ENCODE measurements around the gene ATP8A2. TPM values are rescaled to one million over a fixed set of nuclear protein-coding genes. Genes with fewer than 3 reads are reported as not detected.

Gene ATP8A2
- total RNA-seq, 4 donors from 2014 or later = 0.16 to 0.54 (median 0.26) TPM

DNA sequence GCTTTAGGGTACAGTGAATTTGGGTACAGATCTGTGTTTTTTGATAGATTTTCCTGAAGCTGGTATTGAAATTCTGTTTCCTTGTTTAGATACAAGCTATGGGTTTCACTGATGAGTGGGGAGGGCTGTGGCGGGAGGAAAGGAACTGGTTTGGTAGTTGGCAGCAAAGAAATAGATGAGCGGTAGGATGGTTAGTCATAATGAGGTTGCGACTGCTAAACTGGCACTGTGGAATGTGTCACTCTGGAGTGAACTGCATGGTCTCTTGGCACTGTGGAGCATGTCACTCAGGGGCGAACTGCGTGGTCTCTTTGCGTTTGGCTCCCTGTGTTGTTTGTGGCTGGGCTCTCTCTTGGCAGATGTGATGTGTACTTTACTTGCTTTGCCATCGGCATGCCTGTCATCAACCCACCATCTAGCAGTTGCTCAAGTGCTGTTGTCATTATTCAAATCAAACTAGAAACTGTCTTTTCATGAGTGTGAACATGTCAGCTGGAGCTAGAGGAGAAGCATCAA lies 82.1 kb downstream of the ATP8A2 start:
- TF ChIP-seq POLR2A (IDR thresholded peaks at IDR 0.05) (no peak), CTCF (IDR thresholded peaks at IDR 0.05) (no peak), POLR2AphosphoS5 (IDR thresholded peaks at IDR 0.05) (no peak), EP300 (IDR thresholded peaks at IDR 0.05) (no peak)
- no peak for ATAC-seq
- WGBS, 2 donors (ENCODE audit: low coverage in 1 of 2) = 79 to 80% methylated on average over 6 to 7 of the region's 7 CpGs
- no peak overlapping the region for H3K27ac ChIP-seq
- H3K27me3 ChIP-seq = peaks cover 10% of the 10 kb centered on the region
- no peaks in the 10 kb centered on the region for H3K9me3 ChIP-seq
- no peaks in the 10 kb centered on the region for H3K4me1 ChIP-seq
- no peak overlapping the region for H3K4me3 ChIP-seq
- H3K36me3 ChIP-seq = no peaks in the 10 kb centered on the region

DNA sequence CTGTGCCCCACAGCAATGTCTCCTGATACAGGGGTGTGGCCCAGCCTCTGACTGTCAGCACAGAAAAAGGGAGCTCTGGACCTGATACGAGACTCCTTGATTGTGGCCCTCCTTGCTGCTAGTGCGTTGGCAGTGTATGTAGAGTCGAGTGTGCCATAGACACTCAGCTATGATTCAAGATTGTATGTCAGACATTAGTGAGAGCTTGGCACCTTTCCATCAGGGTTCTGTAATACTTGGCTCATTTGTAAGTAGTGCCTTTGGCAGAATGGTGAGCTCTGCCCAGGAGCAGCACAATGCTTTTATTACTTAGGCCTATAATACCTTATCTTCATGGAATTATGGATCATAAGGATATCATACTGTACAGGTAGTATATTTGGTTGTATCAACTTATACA lies 83.4 kb downstream of the ATP8A2 start:
- no peak for ATAC-seq
- no peaks in the 10 kb centered on the region for H3K4me1 ChIP-seq
- no peak overlapping the region for H3K4me3 ChIP-seq
- H3K27me3 ChIP-seq = peaks cover 10% of the 10 kb centered on the region
- no peaks in the 10 kb centered on the region for H3K36me3 ChIP-seq
- no peak overlapping the region for H3K27ac ChIP-seq
- no peaks in the 10 kb centered on the region for H3K9me3 ChIP-seq
- TF ChIP-seq POLR2AphosphoS5 (IDR thresholded peaks at IDR 0.05) (no peak), CTCF (IDR thresholded peaks at IDR 0.05) (no peak), POLR2A (IDR thresholded peaks at IDR 0.05) (no peak), EP300 (IDR thresholded peaks at IDR 0.05) (no peak)
- WGBS, 2 donors (ENCODE audit: low coverage in 1 of 2) = 60% methylated on average over 1 of the region's 3 CpGs; no CpG with 5 or more reads in 1 of the 2 donors

GRCh38 chr13:25457566-25457965 lies 85.8 kb downstream of the ATP8A2 start:
- no peaks in the 10 kb centered on the region for H3K4me1 ChIP-seq
- H3K9me3 ChIP-seq = no peaks in the 10 kb centered on the region
- peaks cover 10% of the 10 kb centered on the region for H3K27me3 ChIP-seq
- no peak for TF ChIP-seq CTCF (IDR thresholded peaks at IDR 0.05)
- no peak for TF ChIP-seq POLR2A (IDR thresholded peaks at IDR 0.05)
- no peak for TF ChIP-seq EP300 (IDR thresholded peaks at IDR 0.05)
- TF ChIP-seq POLR2AphosphoS5 (IDR thresholded peaks at IDR 0.05) = no peak
- no peak overlapping the region for H3K4me3 ChIP-seq
- H3K36me3 ChIP-seq = no peaks in the 10 kb centered on the region
- 53 to 93% methylated on average over 3 to 4 of the region's 4 CpGs for WGBS, 2 donors (ENCODE audit: low coverage in 1 of 2)
- ATAC-seq = no peak
- no peak overlapping the region for H3K27ac ChIP-seq

GRCh38 chr13:25462301-25463125 lies 90.7 kb downstream of the ATP8A2 start:
- WGBS, 2 donors (ENCODE audit: low coverage in 1 of 2) = 78 to 84% methylated on average over 4 to 9 of the region's 9 CpGs
- Histone ChIP-seq H3K36me3 (no peaks in the 10 kb centered on the region), H3K4me3 (no peak overlapping the region), H3K27me3 (peaks cover 2% of the 10 kb centered on the region), H3K9me3 (no peaks in the 10 kb centered on the region), H3K4me1 (no peaks in the 10 kb centered on the region), H3K27ac (no peak overlapping the region)
- ATAC-seq = no peak
- no peak for TF ChIP-seq POLR2AphosphoS5 (IDR thresholded peaks at IDR 0.05)
- TF ChIP-seq EP300 (IDR thresholded peaks at IDR 0.05) = no peak

DNA sequence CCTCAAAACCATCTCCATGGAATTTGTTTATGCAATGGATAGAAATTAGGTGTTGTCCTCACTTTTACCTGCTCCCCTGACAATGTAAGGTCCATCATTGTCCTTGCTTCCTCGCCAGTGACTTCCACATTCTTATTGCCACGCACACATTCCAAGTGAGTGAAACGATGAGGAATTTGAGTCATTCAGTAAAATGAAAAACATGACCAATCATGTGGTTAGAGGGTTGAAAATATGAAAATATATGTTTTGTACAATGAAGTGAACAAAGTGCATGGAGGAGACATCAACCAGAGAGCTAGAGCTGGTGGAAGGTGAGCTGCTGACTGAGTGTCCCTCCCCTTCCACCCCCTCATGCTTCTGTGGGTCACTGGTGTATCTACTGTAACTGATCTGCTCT lies 91.7 kb downstream of the ATP8A2 start:
- 56 to 88% methylated on average over 3 of the region's 3 CpGs for WGBS, 2 donors (ENCODE audit: low coverage in 1 of 2)
- TF ChIP-seq CTCF (IDR thresholded peaks at IDR 0.05) (no peak), POLR2A (IDR thresholded peaks at IDR 0.05) (no peak)

More for the DNA sequence above, 91.7 kb downstream of the ATP8A2 start:
- no peak for ATAC-seq
- Histone ChIP-seq H3K27ac (no peak overlapping the region), H3K9me3 (no peaks in the 10 kb centered on the region), H3K27me3 (peaks cover 12% of the 10 kb centered on the region), H3K4me1 (peaks cover 0 to 2% (median 0%) of the 10 kb centered on the region in 3 donors), H3K36me3 (no peaks in the 10 kb centered on the region), H3K4me3 (no peak overlapping the region)
